ENCODE measurements around the gene ST3GAL4. TPM values are rescaled to one million over a fixed set of nuclear protein-coding genes. Genes with fewer than 3 reads are reported as not detected.

Gene ST3GAL4
- total and polyA plus RNA-seq, 10 of the 15 experiments (the other 5 are each of a cell fraction or from before 2014, with no cell fraction given), result 3.8 to 8.1 (median 6.5) TPM; not detected in 2

DNA sequence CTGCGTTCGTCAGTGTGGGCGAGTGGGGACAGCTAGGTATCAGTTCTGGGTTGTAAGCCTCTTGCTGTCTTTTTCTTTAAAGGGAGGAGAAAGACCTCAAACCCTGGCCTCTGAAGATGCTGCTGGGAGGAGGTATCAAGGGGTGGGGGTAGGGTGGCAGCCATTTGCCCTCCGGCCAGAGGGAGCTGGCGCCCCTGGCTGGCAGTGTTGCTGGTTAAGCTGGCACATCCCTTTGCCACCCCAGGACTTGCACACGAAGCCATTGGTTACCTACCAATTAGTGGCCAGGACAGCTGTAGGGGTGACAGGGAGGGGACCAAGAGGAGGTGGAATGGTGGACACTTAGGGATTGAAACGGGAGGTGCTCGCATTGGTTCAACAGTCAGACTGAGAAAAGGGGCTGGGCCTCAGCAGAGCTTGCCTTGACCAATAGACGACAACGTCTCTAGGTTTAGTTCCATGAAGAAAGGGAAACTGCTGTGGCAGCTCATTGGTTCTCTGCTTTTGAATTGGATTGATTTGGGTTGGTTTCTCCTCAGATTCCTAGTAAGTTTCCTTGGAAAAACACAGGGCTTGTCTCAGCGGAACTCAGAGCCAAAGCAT is 77.9 kb downstream of the ST3GAL4 start:
- WGBS (ENCODE audit: insufficient coverage, insufficient replicate concordance, low lambda C conversion rate, missing lambda C conversion rate), result 30% methylated on average over 11 of the region's 11 CpGs
- ChIA-PET POLR2A (no interaction called here), SMC1A (ENCODE audit: uncharacterized antibody, unreplicated experiment) (interaction anchor here (1.2 kb wide), 1 partner anchor 13 kb away, joined by 3 read pairs; no protein-coding TSS in a partner anchor), CTCF (interaction anchor here (0.5 to 2.8 kb wide), 5 partner anchors 13 to 644 kb away, joined by 3 to 15 read pairs (median 7); no protein-coding TSS in a partner anchor), RAD21 (ENCODE audit: unreplicated experiment) (interaction anchor here (2.1 kb wide), 1 partner anchor 123 kb away, joined by 6 read pairs; no protein-coding TSS in a partner anchor)
- Histone ChIP-seq H3K4me3 (no peak overlapping the region), H3K9ac (ENCODE audit: control insufficient read depth, insufficient read depth, low read length) (no peak overlapping the region), H3K27me3 (replicated peaks in 1 of 2; ENCODE audit: control insufficient read depth in 2 of 2, insufficient read depth in 2 of 2, low read length in 1 of 2) (no peaks in the 10 kb centered on the region; a peak in 1 of 4 replicates), H3K36me3 (ENCODE audit: control insufficient read depth in 2 of 2, insufficient read depth in 2 of 2, low read length in 1 of 2) (no peaks in the 10 kb centered on the region), H3K4me1 (ENCODE audit: control insufficient read depth, insufficient read depth, low read length) (no peaks in the 10 kb centered on the region), H2AFZ (ENCODE audit: control insufficient read depth, low read depth, low read length) (no peak overlapping the region), H3K4me2 (ENCODE audit: control insufficient read depth, insufficient read depth) (no peak overlapping the region), H3K9me3 (replicated peaks; ENCODE audit: control insufficient read depth, insufficient read depth, low read length) (no peaks in the 10 kb centered on the region), H3K79me2 (ENCODE audit: control insufficient read depth, insufficient read depth, low read length) (no peaks in the 10 kb centered on the region), H3K27ac (ENCODE audit: control insufficient read depth, insufficient read depth) (no peak overlapping the region), H4K20me1 (ENCODE audit: control insufficient read depth, insufficient read depth) (no peaks in the 10 kb centered on the region; the same call in 1 of the 2 replicates)
- FAIRE-seq (no peak), DNase-seq (ENCODE audit: low read depth, low spot score) (no peak), ATAC-seq (no peak)
- BruUV-seq (replicated peaks), result no TSS peak
- TF ChIP-seq, protein P1, sequence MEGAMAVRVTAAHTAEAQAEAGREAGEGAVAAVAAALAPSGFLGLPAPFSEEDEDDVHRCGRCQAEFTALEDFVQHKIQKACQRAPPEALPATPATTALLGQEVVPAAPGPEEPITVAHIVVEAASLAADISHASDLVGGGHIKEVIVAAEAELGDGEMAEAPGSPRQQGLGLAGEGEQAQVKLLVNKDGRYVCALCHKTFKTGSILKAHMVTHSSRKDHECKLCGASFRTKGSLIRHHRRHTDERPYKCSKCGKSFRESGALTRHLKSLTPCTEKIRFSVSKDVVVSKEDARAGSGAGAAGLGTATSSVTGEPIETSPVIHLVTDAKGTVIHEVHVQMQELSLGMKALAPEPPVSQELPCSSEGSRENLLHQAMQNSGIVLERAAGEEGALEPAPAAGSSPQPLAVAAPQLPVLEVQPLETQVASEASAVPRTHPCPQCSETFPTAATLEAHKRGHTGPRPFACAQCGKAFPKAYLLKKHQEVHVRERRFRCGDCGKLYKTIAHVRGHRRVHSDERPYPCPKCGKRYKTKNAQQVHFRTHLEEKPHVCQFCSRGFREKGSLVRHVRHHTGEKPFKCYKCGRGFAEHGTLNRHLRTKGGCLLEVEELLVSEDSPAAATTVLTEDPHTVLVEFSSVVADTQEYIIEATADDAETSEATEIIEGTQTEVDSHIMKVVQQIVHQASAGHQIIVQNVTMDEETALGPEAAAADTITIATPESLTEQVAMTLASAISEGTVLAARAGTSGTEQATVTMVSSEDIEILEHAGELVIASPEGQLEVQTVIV (IDR thresholded peaks at IDR 0.05; ENCODE audit: borderline replicate concordance, partially characterized antibody), result no peak
- TF ChIP-seq, protein P2, sequence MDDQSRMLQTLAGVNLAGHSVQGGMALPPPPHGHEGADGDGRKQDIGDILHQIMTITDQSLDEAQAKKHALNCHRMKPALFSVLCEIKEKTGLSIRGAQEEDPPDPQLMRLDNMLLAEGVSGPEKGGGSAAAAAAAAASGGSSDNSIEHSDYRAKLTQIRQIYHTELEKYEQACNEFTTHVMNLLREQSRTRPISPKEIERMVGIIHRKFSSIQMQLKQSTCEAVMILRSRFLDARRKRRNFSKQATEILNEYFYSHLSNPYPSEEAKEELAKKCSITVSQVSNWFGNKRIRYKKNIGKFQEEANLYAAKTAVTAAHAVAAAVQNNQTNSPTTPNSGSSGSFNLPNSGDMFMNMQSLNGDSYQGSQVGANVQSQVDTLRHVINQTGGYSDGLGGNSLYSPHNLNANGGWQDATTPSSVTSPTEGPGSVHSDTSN (IDR thresholded peaks at IDR 0.05; ENCODE audit: insufficient replicate concordance, low read depth, low read length), result no peak
- TF ChIP-seq NFYB (IDR thresholded peaks at IDR 0.05; ENCODE audit: insufficient read depth, low read depth, low read length), result 0 out of 2 replicates have a peak, but pooled peaks have one; percentile 27
- in situ Hi-C loops (cut with MboI), result no loop called here
- intact Hi-C loops (cut with micrococcal nuclease; ENCODE audit: unreplicated experiment), result no loop called here

Measured in GM12878 (cell line).